RWPE2 (cell line): ENCODE measurements around the gene SMPD1.

Source experiments
- ATAC-seq: fragments of 200-7000 bp; cut with Tn5 transposase; 3 replicates; pipeline ENCODE4 v1.9.1; 2021; ENCODE audit warnings: low read depth
- DNase-seq: peaks from one replicate; pipeline ENCODE4 v3.0.0-alpha.2; 2020; ENCODE audit warnings: low spot score
- H3K27ac ChIP-seq: fragments of 450-650 bp; 2 replicates; pipeline ENCODE4 v1.5.1; 2017; ENCODE audit warnings: mild to moderate bottlenecking; ENCODE audit not compliant: poor library complexity, severe bottlenecking
- H3K27me3 ChIP-seq: fragments of 250-450 bp; sonication (Bioruptor Pico); 2 replicates; pipeline ENCODE4 v1.5.1; 2021; ENCODE audit warnings: mild to moderate bottlenecking, moderate library complexity; ENCODE audit not compliant: insufficient read depth, poor library complexity, severe bottlenecking
- H3K36me3 ChIP-seq: fragments of 250-450 bp; sonication (Bioruptor Pico); 2 replicates; pipeline ENCODE4 v1.5.1; 2020; ENCODE audit warnings: low read depth, mild to moderate bottlenecking, moderate library complexity
- H3K4me1 ChIP-seq: fragments of 250-450 bp; sonication (Bioruptor Pico); 2 replicates; pipeline ENCODE4 v1.5.1; 2021; ENCODE audit warnings: mild to moderate bottlenecking, moderate library complexity; ENCODE audit not compliant: insufficient read depth, poor library complexity, severe bottlenecking
- H3K4me3 ChIP-seq: fragments of 250-450 bp; sonication (Bioruptor Pico); 2 replicates; pipeline ENCODE4 v1.5.1; 2021; ENCODE audit warnings: mild to moderate bottlenecking, moderate library complexity; ENCODE audit not compliant: severe bottlenecking
- H3K9me3 ChIP-seq: fragments of 250-450 bp; sonication (Bioruptor Pico); 2 replicates; pipeline ENCODE4 v1.5.1; 2021; ENCODE audit warnings: mild to moderate bottlenecking, moderate library complexity; ENCODE audit not compliant: severe bottlenecking
- CTCF ChIP-seq: fragments of 450-650 bp; IDR thresholded peaks from one replicate; pipeline ENCODE4 v1.5.1; 2017; ENCODE audit warnings: mild to moderate bottlenecking, moderate library complexity; ENCODE audit not compliant: poor library complexity, severe bottlenecking

The SMPD1 gene

GRCh38 chr11:6353367-6353987, 36.8 kb upstream of the SMPD1 start:
- peak; percentile 94 for TF ChIP-seq CTCF
- no peaks in the 10 kb centered on the region for H3K4me1 ChIP-seq
- no peaks in the 10 kb centered on the region for H3K27me3 ChIP-seq
- no peak overlapping the region for H3K27ac ChIP-seq
- H3K36me3 ChIP-seq: no peaks in the 10 kb centered on the region
- DNase-seq: no peak
- H3K9me3 ChIP-seq: no peaks in the 10 kb centered on the region
- H3K4me3 ChIP-seq: no peak overlapping the region
- ATAC-seq: peak; percentile 78

GRCh38 chr11:6354651-6355485, 35.4 kb upstream of the SMPD1 start:
- no peaks in the 10 kb centered on the region for H3K9me3 ChIP-seq
- DNase-seq (no peak), ATAC-seq (no peak)
- no peak overlapping the region for H3K27ac ChIP-seq
- H3K4me3 ChIP-seq: no peak overlapping the region
- H3K36me3 ChIP-seq: no peaks in the 10 kb centered on the region
- H3K4me1 ChIP-seq: no peaks in the 10 kb centered on the region
- no peak for TF ChIP-seq CTCF
- H3K27me3 ChIP-seq: no peaks in the 10 kb centered on the region

- Histone ChIP-seq H3K9me3 (no peaks in the 10 kb centered on the region), H3K36me3 (no peaks in the 10 kb centered on the region), H3K4me3 (no peak overlapping the region), H3K4me1 (no peaks in the 10 kb centered on the region), H3K27ac (no peak overlapping the region), H3K27me3 (no peaks in the 10 kb centered on the region)
- no peak for DNase-seq
- no peak for ATAC-seq
- no peak for TF ChIP-seq CTCF
Observed at GRCh38 chr11:6356503-6357055, 33.7 kb upstream of the SMPD1 start.

GRCh38 chr11:6357222-6357621, 33.1 kb upstream of the SMPD1 start:
- Histone ChIP-seq H3K27me3 (no peaks in the 10 kb centered on the region), H3K4me3 (no peak overlapping the region), H3K4me1 (no peaks in the 10 kb centered on the region), H3K27ac (no peak overlapping the region), H3K9me3 (no peaks in the 10 kb centered on the region), H3K36me3 (no peaks in the 10 kb centered on the region)
- peak; percentile 59 for ATAC-seq
- no peak for DNase-seq
- no peak for TF ChIP-seq CTCF
